GM12878 (cell line): ENCODE measurements around the gene RALGAPA1. TPM values are rescaled to one million over a fixed set of nuclear protein-coding genes. Genes with fewer than 3 reads are reported as not detected.

Source experiments
- ATAC-seq: fragments of 200-7000 bp; cut with Tn5 transposase; 3 replicates; pipeline ENCODE4 v1.9.1; 2020; ENCODE audit warnings: mild to moderate bottlenecking, moderate library complexity
- BruUV-seq: library from RNA; stranded (reverse); fragments of 400-500 nt; replicated peaks from 2 replicates; lab custom pipeline; 2021; lab: Mats Ljungman, UMichigan
- CTCF ChIA-PET: fragments of 300-600 bp; sonication (Branson Sonifier 250); formaldehyde crosslinking; extraction: SDS; loops from one replicate; lab custom pipeline; 2021; ENCODE audit warnings: inconsistent platforms; lab: Yijun Ruan, JAX
- POLR2A ChIA-PET: fragments of 350-600 bp; formaldehyde crosslinking; extraction: SDS; loops from one replicate; lab custom pipeline; 2021; ENCODE audit warnings: inconsistent platforms; lab: Charles Lee
- RAD21 ChIA-PET: fragments of 300-600 bp; sonication (Branson Sonifier 250); formaldehyde crosslinking; loops from one replicate; lab custom pipeline; 2023; ENCODE audit warnings: antibody characterized with exemption; ENCODE audit not compliant: unreplicated experiment; lab: Charles Lee
- SMC1A ChIA-PET: fragments of 300-600 bp; sonication (Branson Sonifier 250); formaldehyde crosslinking; loops from one replicate; lab custom pipeline; 2023; ENCODE audit not compliant: unreplicated experiment, uncharacterized antibody; lab: Charles Lee
- DNase-seq: peaks from one replicate; pipeline ENCODE4 v3.0.0-alpha.2; 2011; ENCODE audit warnings: low read depth, low spot score
- FAIRE-seq: peaks from 3 replicates; lab custom pipeline; 2011; peaks lifted over from hg19 to GRCh38; lab: Jason Lieb, UNC
- H2AFZ ChIP-seq: 2 replicates; pipeline ENCODE4 v1.6.0; 2011; ENCODE audit warnings: low read depth, low read length, control low read depth; ENCODE audit not compliant: control insufficient read depth
- H3K27ac ChIP-seq: 2 replicates; pipeline ENCODE4 v1.5.1; 2011; ENCODE audit warnings: control low read depth; ENCODE audit not compliant: control insufficient read depth, insufficient read depth
- H3K27me3 ChIP-seq, 2 experiments: replicated peaks in 1 of 2; 2 replicates each; pipeline versions ENCODE4 v1.6.0 to v1.6.1; 2011; ENCODE audit warnings: low read length in 1 of 2; ENCODE audit not compliant: control insufficient read depth in 2 of 2, insufficient read depth in 2 of 2
- H3K36me3 ChIP-seq, 2 experiments: 2 replicates each; pipeline ENCODE4 v1.5.1; 2011; ENCODE audit warnings: low read length in 1 of 2; ENCODE audit not compliant: control insufficient read depth in 2 of 2, insufficient read depth in 2 of 2
- H3K4me1 ChIP-seq: 2 replicates; pipeline ENCODE4 v1.6.1; 2011; ENCODE audit warnings: mild to moderate bottlenecking, low read length, moderate library complexity, mixed read lengths; ENCODE audit not compliant: control insufficient read depth, insufficient read depth
- H3K4me2 ChIP-seq: 2 replicates; pipeline ENCODE4 v1.6.0; 2011; ENCODE audit warnings: control low read depth; ENCODE audit not compliant: control insufficient read depth, insufficient read depth
- H3K4me3 ChIP-seq: fragments of 200-600 bp; sonication (generic); 2 replicates; pipeline ENCODE4 v1.5.1; 2016
- H3K79me2 ChIP-seq: 2 replicates; pipeline ENCODE4 v1.6.0; 2011; ENCODE audit warnings: low read length; ENCODE audit not compliant: control insufficient read depth, insufficient read depth
- H3K9ac ChIP-seq: 2 replicates; pipeline ENCODE4 v1.8.0; 2011; ENCODE audit warnings: low read length, control low read depth, mixed read lengths; ENCODE audit not compliant: control insufficient read depth, insufficient read depth
- H3K9me3 ChIP-seq: replicated peaks from 3 replicates; pipeline ENCODE4 v1.5.1; 2011; ENCODE audit warnings: mild to moderate bottlenecking, low read length; ENCODE audit not compliant: control insufficient read depth, insufficient read depth
- H4K20me1 ChIP-seq: 2 replicates; pipeline ENCODE4 v1.6.0; 2011; ENCODE audit not compliant: control insufficient read depth, insufficient read depth
- BHLHE40 ChIP-seq, 2 experiments: fragments of 450-650 bp in 1 of 2; IDR thresholded peaks; 2 replicates each; pipeline ENCODE4 v1.6.1; 2011 to 2017; ENCODE audit warnings: low read depth in 2 of 2, borderline replicate concordance in 1 of 2, improper control_type of control experiment in 1 of 2, low read length in 1 of 2, mild to moderate bottlenecking in 1 of 2
- BRCA1 ChIP-seq: IDR thresholded peaks from 2 replicates; pipeline ENCODE4 v1.6.1; 2011; ENCODE audit warnings: low read depth, low read length, improper control_type of control experiment
- EP300 ChIP-seq, 2 experiments: fragments of 150-350 bp in 1 of 2; IDR thresholded peaks; 2 replicates each; pipeline ENCODE4 v1.6.1; 2011 to 2012; ENCODE audit warnings: low read depth in 2 of 2, low read length in 2 of 2, borderline replicate concordance in 1 of 2, improper control_type of control experiment in 1 of 2, inconsistent platforms in 1 of 2; ENCODE audit not compliant: control insufficient read depth in 1 of 2
- FOS ChIP-seq: IDR thresholded peaks from 3 replicates; pipeline ENCODE4 v1.6.1; 2011; ENCODE audit warnings: borderline replicate concordance; ENCODE audit not compliant: insufficient read length; ENCODE audit errors: extremely low read depth
- KAT2A ChIP-seq: conservative IDR thresholded peaks from 2 replicates; pipeline ENCODE4 v1.6.1; 2011; ENCODE audit warnings: low read depth, low read length; ENCODE audit not compliant: control insufficient read depth
- NFYB ChIP-seq: IDR thresholded peaks from 2 replicates; pipeline ENCODE4 v1.6.1; 2011; ENCODE audit warnings: low read depth, mild to moderate bottlenecking, low read length, improper control_type of control experiment, moderate library complexity; ENCODE audit not compliant: insufficient read depth
- SMAD1 ChIP-seq: fragments of 450-650 bp; IDR thresholded peaks from 2 replicates; pipeline ENCODE4 v1.6.1; 2018; ENCODE audit warnings: mild to moderate bottlenecking, low read depth; ENCODE audit not compliant: partially characterized antibody
- SRF ChIP-seq, 2 experiments: IDR thresholded peaks; 2 replicates each; pipeline ENCODE4 v1.6.1; 2011; ENCODE audit warnings: low read depth in 2 of 2, low read length in 2 of 2, mild to moderate bottlenecking in 1 of 2, moderate library complexity in 1 of 2
- TAF1 ChIP-seq: IDR thresholded peaks from 2 replicates; pipeline ENCODE4 v1.6.1; 2011; ENCODE audit warnings: mild to moderate bottlenecking, low read depth, low read length, borderline replicate concordance
- TBL1XR1 ChIP-seq: IDR thresholded peaks from 2 replicates; pipeline ENCODE4 v1.6.1; 2012; ENCODE audit warnings: low read depth, low read length, improper control_type of control experiment
- ZBTB40 ChIP-seq: fragments of 450-650 bp; IDR thresholded peaks from 2 replicates; pipeline ENCODE4 v1.6.1; 2016; ENCODE audit warnings: mild to moderate bottlenecking, moderate library complexity, borderline replicate concordance
- ZZZ3 ChIP-seq: IDR thresholded peaks from 2 replicates; pipeline ENCODE4 v1.6.1; 2011; ENCODE audit warnings: low read depth; ENCODE audit not compliant: control insufficient read depth, insufficient read length
- WGBS: methylation state at CpG from one replicate; pipeline ENCODE4 v1.1.6; 2016; ENCODE audit warnings: low lambda C conversion rate; ENCODE audit not compliant: insufficient replicate concordance, insufficient coverage; ENCODE audit errors: missing lambda C conversion rate; 5-methylcytosine and 5-hydroxymethylcytosine counted together
- in situ Hi-C: fragments of 300-500 bp; cut with MboI; formaldehyde crosslinking; loops from 9 replicates; pipeline ENCODE4 v1.14.3; 2018; ENCODE audit warnings: mixed read lengths
- intact Hi-C: fragments of 100-400 bp; cut with micrococcal nuclease; formaldehyde crosslinking; loops from one replicate; pipeline ENCODE4 v1.14.2; 2022; ENCODE audit not compliant: unreplicated experiment
- polyA plus RNA-seq, 11 experiments: library from polyadenylated mRNA; depleted of rRNA in 4 of 11; unstranded in 6 of 11; stranded (reverse) in 5 of 11; fragments of >200 nt; fragmentation: Nextera tagmentation in 4 of 11; fragmentation: Illumina TruSeq in 1 of 11; extraction: Ambion mirVana in 4 of 11; extraction: Trizol in 1 of 11; gene quantifications; 1 replicate in 1 of 11; 2 replicates in 10 of 11; pipeline versions ENCODE4 v1.2.1 to v1.2.3, GENCODE V29; 2011 to 2016; ENCODE audit warnings: inconsistent platforms in 2 of 11, missing spikeins in 2 of 11, low read depth in 1 of 11
- total RNA-seq, 4 experiments: library from RNA; depleted of rRNA in 3 of 4; stranded (reverse); fragments of >200 nt in 3 of 4; fragmentation: Illumina TruSeq in 1 of 4; extraction: Trizol in 1 of 4; gene quantifications; 2 replicates each; pipeline versions ENCODE4 v1.2.1 to v1.2.3, GENCODE V29; 2013 to 2021

RALGAPA1 gene
- total and polyA plus RNA-seq, 10 of the 15 experiments (the other 5 are each of a cell fraction or from before 2014, with no cell fraction given): 5.6 to 26.7 (median 14.7) TPM

GRCh38 chr14:35519986-35520385 lies 289.1 kb downstream of the RALGAPA1 start (continued):
- no peak for TF ChIP-seq SMAD1
- TF ChIP-seq TBL1XR1: no peak
- TF ChIP-seq SRF (IDR thresholded peaks at IDR 0.05; ENCODE audit: low read depth in 2 of 2, low read length in 2 of 2): no peak
- no peak for TF ChIP-seq ZBTB40
- no peak for TF ChIP-seq ZZZ3
- TF ChIP-seq NFYB: no peak
- no peak for TF ChIP-seq EP300 (IDR thresholded peaks at IDR 0.05; ENCODE audit: borderline replicate concordance in 1 of 2, control insufficient read depth in 1 of 2, low read depth in 2 of 2, low read length in 2 of 2)
- TF ChIP-seq, all 136 proteins: peak for 0

GRCh38 chr14:35515916-35516315 lies 293.2 kb downstream of the RALGAPA1 start:
- 24% methylated on average over 1 of the region's 1 CpG for WGBS
- ATAC-seq (no peak), FAIRE-seq (no peak), DNase-seq (no peak)
- Histone ChIP-seq H4K20me1 (no peaks in the 10 kb centered on the region), H3K36me3 (no peaks in the 10 kb centered on the region), H2AFZ (no peak overlapping the region), H3K9me3 (no peaks in the 10 kb centered on the region), H3K27ac (no peak overlapping the region), H3K4me1 (no peaks in the 10 kb centered on the region), H3K79me2 (no peaks in the 10 kb centered on the region), H3K4me3 (no peak overlapping the region), H3K27me3 (no peaks in the 10 kb centered on the region), H3K9ac (no peak overlapping the region), H3K4me2 (no peak overlapping the region)
- ChIA-PET RAD21 (no interaction called here), CTCF (no interaction called here), SMC1A (interaction anchor here (0.6 kb wide), 1 partner anchor 36 kb away, joined by 3 read pairs; no protein-coding TSS in a partner anchor), POLR2A (no interaction called here)
- in situ Hi-C loops (no loop called here), intact Hi-C loops (no loop called here)
- no TSS peak for BruUV-seq
- TF ChIP-seq BRCA1 (no peak), TAF1 (no peak), FOS (no peak), KAT2A (no peak), BHLHE40 (IDR thresholded peaks at IDR 0.05; ENCODE audit: borderline replicate concordance in 1 of 2, low read depth in 2 of 2, low read length in 1 of 2) (no peak)
